T-helper 9 cell (primary cell): ENCODE results near the gene USP28.
"Not testable (repeated sequence)": the region's sequence is repeated elsewhere in the genome, so short reads cannot be mapped to it uniquely, and the experiment has no call there.

ENCODE experiments used
- DNase-seq: peaks from one replicate; pipeline ENCODE4 v3.0.0-alpha.2; 2020

Gene USP28

GRCh38 chr11:113763040-113763439 is 112.3 kb downstream of the USP28 start:
- not testable (repeated sequence) for DNase-seq

DNA sequence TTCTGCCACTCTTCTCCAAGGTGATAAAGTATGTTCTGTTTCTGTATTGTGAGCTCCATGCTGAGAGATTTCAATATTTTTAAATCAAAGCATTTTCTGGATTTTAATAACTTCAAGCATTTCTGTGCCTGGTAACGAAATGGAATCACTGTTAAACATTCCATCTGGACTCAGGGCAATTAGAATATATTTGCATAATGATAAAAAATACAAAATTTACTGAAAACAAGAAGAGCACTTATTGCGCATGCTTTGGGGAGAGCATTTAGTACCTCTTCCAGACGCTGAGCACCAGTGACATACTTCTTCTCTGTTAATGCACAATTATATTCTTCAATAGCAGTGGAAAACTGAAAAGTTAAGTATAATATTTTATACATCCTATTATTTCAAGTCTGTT is 115.1 kb downstream of the USP28 start:
- DNase-seq: no peak

DNA sequence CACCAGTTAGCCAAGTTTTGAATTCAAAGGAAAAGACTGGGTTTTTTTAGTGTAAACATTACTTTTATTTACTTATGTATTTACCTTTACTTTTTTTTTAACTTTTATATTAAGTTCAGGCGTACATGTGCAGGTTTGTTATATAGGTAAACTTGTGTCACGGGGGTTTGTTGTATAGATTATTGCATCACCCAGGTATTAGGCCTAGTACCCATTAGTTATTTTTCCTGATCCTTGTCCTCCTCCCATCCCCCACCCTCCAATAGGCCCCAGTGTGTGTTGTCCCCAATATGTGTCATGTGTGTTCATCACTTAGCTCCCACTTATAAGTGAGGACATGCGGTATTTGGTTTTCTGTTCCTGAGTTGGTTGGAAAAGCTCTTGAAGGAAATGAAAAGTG is 122.4 kb downstream of the USP28 start:
- no peak for DNase-seq
